CD14-positive monocyte (primary cell): ENCODE measurements around the gene SSBP4. TPM values are rescaled to one million over a fixed set of nuclear protein-coding genes. Genes with fewer than 3 reads are reported as not detected.

Experiments used
- DNase-seq, 3 donors: peaks; one replicate each; pipeline ENCODE4 v3.0.0-alpha.2; 2011 to 2022
- H2AFZ ChIP-seq: 2 replicates; pipeline ENCODE4 v1.6.0; 2012; ENCODE audit warnings: mild to moderate bottlenecking, low read depth, low read length, inconsistent platforms; ENCODE audit not compliant: insufficient read depth, poor library complexity, severe bottlenecking
- H3K27ac ChIP-seq, 2 donors: 1 replicate in 1 of 2; 2 replicates in 1 of 2; pipeline ENCODE4 v1.5.1; 2012 to 2013; ENCODE audit warnings: low read length in 2 of 2, control low read depth in 1 of 2, inconsistent platforms in 1 of 2, low read depth in 1 of 2, mild to moderate bottlenecking in 1 of 2
- H3K27me3 ChIP-seq, 2 donors: one replicate each; pipeline versions ENCODE4 v1.6.0 to v1.6.1; 2011 to 2013; ENCODE audit warnings: low read length in 2 of 2; ENCODE audit not compliant: control insufficient read depth in 2 of 2, insufficient read depth in 2 of 2
- H3K36me3 ChIP-seq, 2 donors: replicated peaks in 1 of 2; 1 replicate in 1 of 2; 2 replicates in 1 of 2; pipeline versions ENCODE4 v1.5.1 to v1.6.1; 2012 to 2013; ENCODE audit warnings: low read length in 2 of 2, control low read depth in 1 of 2, inconsistent platforms in 1 of 2, mild to moderate bottlenecking in 1 of 2; ENCODE audit not compliant: insufficient read depth in 2 of 2, control insufficient read depth in 1 of 2
- H3K4me1 ChIP-seq, 2 donors: 1 replicate in 1 of 2; 2 replicates in 1 of 2; pipeline versions ENCODE4 v1.5.1 to v1.6.1; 2012 to 2013; ENCODE audit warnings: low read length in 2 of 2, control low read depth in 1 of 2, inconsistent platforms in 1 of 2, mild to moderate bottlenecking in 1 of 2, moderate library complexity in 1 of 2; ENCODE audit not compliant: insufficient read depth in 2 of 2, control insufficient read depth in 1 of 2
- H3K4me2 ChIP-seq: replicated peaks from 2 replicates; pipeline ENCODE3; 2012; ENCODE audit warnings: low read length, moderate library complexity, mild to moderate bottlenecking; ENCODE audit not compliant: poor library complexity, severe bottlenecking; ENCODE audit errors: extremely low read depth
- H3K4me3 ChIP-seq, 3 experiments: fragments of 200-600 bp in 1 of 3; sonication (generic) in 1 of 3; replicated peaks in 1 of 3; 1 replicate in 2 of 3; 2 replicates in 1 of 3; pipeline ENCODE4 v1.5.1; 2011 to 2013; ENCODE audit warnings: low read length in 3 of 3, mild to moderate bottlenecking in 3 of 3, control low read depth in 2 of 3, low read depth in 2 of 3, inconsistent platforms in 1 of 3, moderate library complexity in 1 of 3
- H3K79me2 ChIP-seq: 2 replicates; pipeline ENCODE4 v1.6.0; 2012; ENCODE audit warnings: mild to moderate bottlenecking, control low read depth, inconsistent platforms, low read length, moderate library complexity; ENCODE audit not compliant: insufficient read depth
- H3K9ac ChIP-seq: 2 replicates; pipeline ENCODE4 v1.6.0; 2017; ENCODE audit warnings: low read length, mild to moderate bottlenecking; ENCODE audit not compliant: insufficient read depth, poor library complexity, severe bottlenecking
- H3K9me3 ChIP-seq, 2 donors: replicated peaks in 1 of 2; 1 replicate in 1 of 2; 2 replicates in 1 of 2; pipeline versions ENCODE4 v1.5.1 to v1.6.1; 2012 to 2013; ENCODE audit warnings: low read length in 2 of 2, control low read depth in 1 of 2; ENCODE audit not compliant: control insufficient read depth in 1 of 2, insufficient read depth in 1 of 2
- H4K20me1 ChIP-seq: 2 replicates; pipeline ENCODE4 v1.6.0; 2012; ENCODE audit warnings: mild to moderate bottlenecking, low read length, control low read depth, moderate library complexity; ENCODE audit not compliant: insufficient read depth
- H3K27ac Mint-ChIP-seq, 7 donors: one replicate each; pipeline ENCODE4 v1.8.0; 2020; ENCODE audit warnings: mild to moderate bottlenecking in 7 of 7, mixed read lengths in 7 of 7, moderate library complexity in 6 of 7, inconsistent platforms in 2 of 7
- H3K27me3 Mint-ChIP-seq, 3 donors: one replicate each; pipeline ENCODE4 v1.8.0; 2021 to 2022; ENCODE audit warnings: low read depth in 3 of 3, mild to moderate bottlenecking in 3 of 3, mixed read lengths in 3 of 3, moderate library complexity in 3 of 3, inconsistent platforms in 1 of 3
- H3K36me3 Mint-ChIP-seq, 2 donors: one replicate each; pipeline ENCODE4 v1.8.0; 2020; ENCODE audit warnings: mixed read lengths in 2 of 2, inconsistent platforms in 1 of 2, mild to moderate bottlenecking in 1 of 2
- H3K4me1 Mint-ChIP-seq: one replicate; pipeline ENCODE4 v1.8.0; 2020; ENCODE audit warnings: mild to moderate bottlenecking, mixed read lengths
- H3K4me3 Mint-ChIP-seq, 2 donors: one replicate each; pipeline ENCODE4 v1.8.0; 2020; ENCODE audit warnings: mild to moderate bottlenecking in 2 of 2, mixed read lengths in 2 of 2, moderate library complexity in 1 of 2
- H3K9me3 Mint-ChIP-seq, 7 donors: one replicate each; pipeline ENCODE4 v1.8.0; 2020 to 2022; ENCODE audit warnings: mixed read lengths in 7 of 7, mild to moderate bottlenecking in 6 of 7, moderate library complexity in 6 of 7, inconsistent platforms in 2 of 7
- CTCF ChIP-seq: fragments of 200-600 bp; IDR thresholded peaks from one replicate; pipeline ENCODE4 v1.8.0; 2022; ENCODE audit warnings: antibody characterized with exemption, mild to moderate bottlenecking
- WGBS: methylation state at CpG from one replicate; pipeline ENCODE4 v1.1.5; 2013; ENCODE audit warnings: missing lambda C conversion rate; ENCODE audit not compliant: insufficient coverage; 5-methylcytosine and 5-hydroxymethylcytosine counted together
- intact Hi-C, 2 donors: fragments of 100-400 bp; cut with micrococcal nuclease; formaldehyde crosslinking; loops; one replicate each; pipeline versions ENCODE4 v1.15.0 to v1.15.1; 2023
- polyA plus RNA-seq, 3 donors: library from polyadenylated mRNA; depleted of rRNA in 1 of 3; unstranded in 2 of 3; stranded (reverse) in 1 of 3; fragments of 300-500 nt in 2 of 3; fragments of >200 nt in 1 of 3; fragmentation: Illumina TruSeq in 2 of 3; gene quantifications; 1 replicate in 2 of 3; 2 replicates in 1 of 3; pipeline ENCODE4 v1.2.3, GENCODE V29; 2012 to 2021

The SSBP4 gene
- polyA plus RNA-seq, 3 donors, result 38.5 to 74.5 (median 48.3) TPM

DNA sequence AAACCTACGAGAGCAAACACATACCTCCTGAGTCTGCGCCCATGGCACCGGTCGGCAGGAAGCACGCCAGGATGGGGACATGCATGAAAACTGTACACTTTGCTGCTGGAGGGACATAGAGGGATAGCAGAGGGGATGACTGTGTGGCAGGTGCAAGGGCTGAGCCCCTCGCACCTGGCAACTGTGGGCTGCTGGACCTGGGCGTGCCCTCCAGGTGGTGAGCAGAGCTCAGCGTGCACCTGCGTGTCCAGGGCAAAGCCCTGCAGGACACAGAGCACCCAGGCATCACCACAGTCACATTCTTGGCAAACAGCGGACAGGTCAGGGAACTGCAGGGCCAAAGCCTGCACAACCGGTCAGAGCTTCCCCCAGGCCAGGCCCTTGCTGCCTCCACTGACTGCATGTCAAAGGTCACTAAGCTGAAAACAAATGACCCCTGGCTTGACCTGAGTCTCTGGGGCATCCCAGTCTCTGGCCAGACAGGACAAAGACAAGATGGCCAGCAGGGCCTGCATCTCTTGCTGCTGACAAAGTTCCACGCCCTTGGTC lies 27.7 kb downstream of the SSBP4 start:
- peaks cover 88 to 91% of the 10 kb centered on the region in 2 donors for H3K36me3 ChIP-seq
- no peaks in the 10 kb centered on the region for H3K4me1 ChIP-seq
- H3K4me3 ChIP-seq, result no peak overlapping the region
- Mint-ChIP-seq H3K27me3 (peaks cover 0 to 1% (median under 1%) of the 10 kb centered on the region in 3 donors), H3K4me1 (peaks cover 4% of the 10 kb centered on the region), H3K4me3 (no peak overlapping the region), H3K9me3 (peaks cover 0 to 6% (median 0%) of the 10 kb centered on the region in 7 donors), H3K27ac (no peak overlapping the region), H3K36me3 (peaks cover 71 to 90% of the 10 kb centered on the region in 2 donors)
- H3K9me3 ChIP-seq, result no peaks in the 10 kb centered on the region
- no peak overlapping the region for H3K27ac ChIP-seq
- H3K27me3 ChIP-seq, result no peaks in the 10 kb centered on the region
- no peak for TF ChIP-seq CTCF
- DNase-seq, result no peak
- intact Hi-C loops, result no loop called here
- no peak overlapping the region for H3K9ac ChIP-seq
- peaks cover 100% of the 10 kb centered on the region for H4K20me1 ChIP-seq
- no peak overlapping the region for H3K4me2 ChIP-seq
- H2AFZ ChIP-seq, result no peak overlapping the region
- WGBS, result 93% methylated on average over 12 of the region's 12 CpGs
- H3K79me2 ChIP-seq, result no peaks in the 10 kb centered on the region

GRCh38 chr19:18449552-18449951 lies 30.4 kb downstream of the SSBP4 start:
- no peaks in the 10 kb centered on the region for H3K79me2 ChIP-seq
- H3K9me3 ChIP-seq, result no peaks in the 10 kb centered on the region
- peaks cover 0 to 6% (median 1%) of the 10 kb centered on the region in 3 donors for H3K27me3 Mint-ChIP-seq
- H3K27me3 ChIP-seq, result no peaks in the 10 kb centered on the region
- intact Hi-C loops, result no loop called here
- no peak overlapping the region for H2AFZ ChIP-seq
- DNase-seq, result no peak
- no peak for TF ChIP-seq CTCF
- H3K36me3 ChIP-seq, result peaks cover 79 to 94% of the 10 kb centered on the region in 2 donors
- WGBS, result 98% methylated on average over 14 of the region's 14 CpGs
- H3K4me3 ChIP-seq, result no peak overlapping the region
- no peaks in the 10 kb centered on the region for H3K4me1 ChIP-seq
- no peak overlapping the region for H3K27ac Mint-ChIP-seq
- H3K36me3 Mint-ChIP-seq, result peaks cover 72 to 93% of the 10 kb centered on the region in 2 donors
- H4K20me1 ChIP-seq, result peaks cover 100% of the 10 kb centered on the region
- no peaks in the 10 kb centered on the region for H3K9me3 Mint-ChIP-seq
- H3K4me1 Mint-ChIP-seq, result no peaks in the 10 kb centered on the region
- H3K4me2 ChIP-seq, result no peak overlapping the region
- H3K4me3 Mint-ChIP-seq, result no peak overlapping the region
- H3K27ac ChIP-seq, result no peak overlapping the region
- no peak overlapping the region for H3K9ac ChIP-seq
